ENCODE data around the gene CPA3. TPM values are rescaled to one million over a fixed set of nuclear protein-coding genes. Genes with fewer than 3 reads are reported as not detected.

Gene CPA3
- total and polyA plus RNA-seq, 2 donors (not counting 1 experiment from before 2014, with no cell fraction given): not detected

- no peak overlapping the region for H3K27ac ChIP-seq (ENCODE audit: low read length in 2 of 2)
- H3K79me2 ChIP-seq (ENCODE audit: control insufficient read depth, insufficient read depth, low read length): no peaks in the 10 kb centered on the region
- Mint-ChIP-seq H3K27ac (no peak overlapping the region), H3K4me1 (no peaks in the 10 kb centered on the region), H3K9me3 (ENCODE audit: insufficient read depth) (peaks cover 2% of the 10 kb centered on the region), H3K4me3 (no peak overlapping the region), H3K27me3 (peaks cover 9% of the 10 kb centered on the region)
- no peak for DNase-seq
- no peak overlapping the region for H3K4me2 ChIP-seq (replicated peaks; ENCODE audit: low read depth, low read length, poor library complexity, severe bottlenecking)
- intact Hi-C loops (cut with micrococcal nuclease): no loop called here
- H2AFZ ChIP-seq (ENCODE audit: insufficient read depth, low read depth, low read length, poor library complexity, severe bottlenecking): no peak overlapping the region
- H4K20me1 ChIP-seq (ENCODE audit: control insufficient read depth, insufficient read depth, low read length, poor library complexity, severe bottlenecking): no peaks in the 10 kb centered on the region
- H3K36me3 ChIP-seq (replicated peaks in 1 of 2; ENCODE audit: control extremely low read depth in 1 of 2, control insufficient read depth in 1 of 2, extremely low read depth in 1 of 2, insufficient read depth in 2 of 2, low read length in 1 of 2): no peaks in the 10 kb centered on the region
- no peaks in the 10 kb centered on the region for H3K27me3 ChIP-seq (replicated peaks in 1 of 4; ENCODE audit: control extremely low read depth in 1 of 4, control insufficient read depth in 3 of 4, insufficient read depth in 4 of 4, low read length in 3 of 4)
- CTCF ChIA-PET: no interaction called here
- TF ChIP-seq CTCF (IDR thresholded peaks at IDR 0.05) (no peak), EZH2 (IDR thresholded peaks at IDR 0.05; ENCODE audit: borderline replicate concordance, insufficient read depth, low read depth, low read length, poor library complexity, severe bottlenecking) (no peak)
- H3K9ac ChIP-seq (ENCODE audit: low read length): no peak overlapping the region
- POLR2A ChIA-PET: no interaction called here
- H3K9me3 ChIP-seq (ENCODE audit: control extremely low read depth in 1 of 3, control insufficient read depth in 2 of 3, insufficient read depth in 1 of 3, low read length in 2 of 3): no peaks in the 10 kb centered on the region
- no peak for ATAC-seq (ENCODE audit: low read depth)
- no peaks in the 10 kb centered on the region for H3K4me1 ChIP-seq (ENCODE audit: control insufficient read depth in 2 of 2, insufficient read depth in 2 of 2, low read length in 2 of 2)
- WGBS (ENCODE audit: insufficient coverage): no CpG with 5 or more reads among the region's 2 CpGs
- H3K4me3 ChIP-seq (ENCODE audit: control extremely low read depth in 1 of 5, extremely low read depth in 1 of 5, insufficient read depth in 1 of 5, low read depth in 2 of 5, low read length in 4 of 5): no peak overlapping the region
Observed at GRCh38 chr3:148916132-148916531, 51.0 kb downstream of the CPA3 start.

GRCh38 chr3:148922467-148922866 is 57.4 kb downstream of the CPA3 start:
- no peak overlapping the region for H3K4me3 Mint-ChIP-seq
- WGBS (ENCODE audit: insufficient coverage): no CpG with 5 or more reads among the region's 1 CpG

More at GRCh38 chr3:148922467-148922866, 57.4 kb downstream of the CPA3 start:
- Histone ChIP-seq H3K79me2 (ENCODE audit: control insufficient read depth, insufficient read depth, low read length) (no peaks in the 10 kb centered on the region), H3K9me3 (ENCODE audit: control extremely low read depth in 1 of 3, control insufficient read depth in 2 of 3, insufficient read depth in 1 of 3, low read length in 2 of 3) (no peaks in the 10 kb centered on the region), H4K20me1 (ENCODE audit: control insufficient read depth, insufficient read depth, low read length, poor library complexity, severe bottlenecking) (no peaks in the 10 kb centered on the region), H2AFZ (ENCODE audit: insufficient read depth, low read depth, low read length, poor library complexity, severe bottlenecking) (no peak overlapping the region), H3K4me2 (replicated peaks; ENCODE audit: low read depth, low read length, poor library complexity, severe bottlenecking) (no peak overlapping the region), H3K4me3 (ENCODE audit: control extremely low read depth in 1 of 5, extremely low read depth in 1 of 5, insufficient read depth in 1 of 5, low read depth in 2 of 5, low read length in 4 of 5) (no peak overlapping the region), H3K9ac (ENCODE audit: low read length) (no peak overlapping the region), H3K36me3 (replicated peaks in 1 of 2; ENCODE audit: control extremely low read depth in 1 of 2, control insufficient read depth in 1 of 2, extremely low read depth in 1 of 2, insufficient read depth in 2 of 2, low read length in 1 of 2) (no peaks in the 10 kb centered on the region), H3K27me3 (replicated peaks in 1 of 4; ENCODE audit: control extremely low read depth in 1 of 4, control insufficient read depth in 3 of 4, insufficient read depth in 4 of 4, low read length in 3 of 4) (peaks cover 0 to 3% (median 0%) of the 10 kb centered on the region in 4 experiments), H3K4me1 (ENCODE audit: control insufficient read depth in 2 of 2, insufficient read depth in 2 of 2, low read length in 2 of 2) (no peaks in the 10 kb centered on the region), H3K27ac (ENCODE audit: low read length in 2 of 2) (no peak overlapping the region)
- Mint-ChIP-seq H3K9me3 (ENCODE audit: insufficient read depth) (peaks cover 2% of the 10 kb centered on the region), H3K27me3 (peaks cover 4% of the 10 kb centered on the region), H3K4me1 (no peaks in the 10 kb centered on the region), H3K27ac (no peak overlapping the region)
- POLR2A ChIA-PET: no interaction called here
- CTCF ChIA-PET: no interaction called here
- DNase-seq (no peak), ATAC-seq (ENCODE audit: low read depth) (no peak)
- intact Hi-C loops (cut with micrococcal nuclease): no loop called here
- no peak for TF ChIP-seq EZH2 (IDR thresholded peaks at IDR 0.05; ENCODE audit: borderline replicate concordance, insufficient read depth, low read depth, low read length, poor library complexity, severe bottlenecking)
